Keratinocyte (primary cell): ENCODE measurements around the gene TLK1. TPM values are rescaled to one million over a fixed set of nuclear protein-coding genes. Genes with fewer than 3 reads are reported as not detected.

Source experiments
- DNase-seq: peaks from one replicate; pipeline ENCODE4 v3.0.0-alpha.2; 2011; ENCODE audit warnings: low read depth, missing footprints, low spot score
- FAIRE-seq: peaks from 2 replicates; lab custom pipeline; 2011; peaks lifted over from hg19 to GRCh38; lab: Jason Lieb, UNC
- H2AFZ ChIP-seq: 2 replicates; pipeline ENCODE4 v1.6.0; 2012; ENCODE audit warnings: low read length, control low read depth, inconsistent platforms; ENCODE audit not compliant: control insufficient read depth
- H3K27ac ChIP-seq: 2 replicates; pipeline ENCODE4 v1.5.1; 2011; ENCODE audit warnings: low read length; ENCODE audit not compliant: control insufficient read depth, insufficient read depth
- H3K27me3 ChIP-seq: 3 replicates; pipeline ENCODE4 v1.6.0; 2011; ENCODE audit warnings: low read length; ENCODE audit not compliant: control insufficient read depth, insufficient read depth; ENCODE audit errors: extremely low read depth
- H3K36me3 ChIP-seq, 2 experiments: 2 replicates in 1 of 2; 3 replicates in 1 of 2; pipeline ENCODE4 v1.5.1; 2011; ENCODE audit warnings: low read length in 2 of 2, mild to moderate bottlenecking in 1 of 2; ENCODE audit not compliant: control insufficient read depth in 2 of 2, insufficient read depth in 2 of 2; ENCODE audit errors: extremely low read depth in 1 of 2
- H3K4me1 ChIP-seq: 3 replicates; pipeline ENCODE4 v1.5.1; 2011; ENCODE audit warnings: low read length; ENCODE audit not compliant: control insufficient read depth, insufficient read depth; ENCODE audit errors: extremely low read depth
- H3K4me2 ChIP-seq: 3 replicates; pipeline ENCODE4 v1.6.0; 2011; ENCODE audit warnings: low read depth, low read length; ENCODE audit not compliant: control insufficient read depth, insufficient read depth; ENCODE audit errors: extremely low read depth
- H3K4me3 ChIP-seq, 3 experiments: fragments of 200-600 bp in 1 of 3; sonication (generic) in 1 of 3; 2 replicates in 2 of 3; 3 replicates in 1 of 3; pipeline ENCODE4 v1.5.1; 2011 to 2016; ENCODE audit warnings: low read length in 3 of 3, mild to moderate bottlenecking in 3 of 3, control low read depth in 2 of 3, inconsistent platforms in 1 of 3, low read depth in 1 of 3, mixed read lengths in 1 of 3, mixed run types in 1 of 3, moderate library complexity in 1 of 3; ENCODE audit not compliant: control insufficient read depth in 2 of 3, insufficient read depth in 2 of 3; ENCODE audit errors: extremely low read depth in 1 of 3
- H3K79me2 ChIP-seq: 2 replicates; pipeline ENCODE4 v1.6.0; 2012; ENCODE audit warnings: low read length; ENCODE audit not compliant: control insufficient read depth, insufficient read depth
- H3K9ac ChIP-seq: 3 replicates; pipeline ENCODE4 v1.6.0; 2011; ENCODE audit warnings: low read length; ENCODE audit not compliant: control insufficient read depth, insufficient read depth; ENCODE audit errors: extremely low read depth
- H3K9me1 ChIP-seq: 3 replicates; pipeline ENCODE4 v1.6.0; 2011; ENCODE audit warnings: low read length; ENCODE audit not compliant: control insufficient read depth, insufficient read depth; ENCODE audit errors: extremely low read depth
- H3K9me3 ChIP-seq: 2 replicates; pipeline ENCODE4 v1.5.1; 2012; ENCODE audit warnings: low read depth, low read length; ENCODE audit not compliant: control insufficient read depth
- H4K20me1 ChIP-seq: 3 replicates; pipeline ENCODE4 v1.6.0; 2011; ENCODE audit warnings: low read length; ENCODE audit not compliant: control insufficient read depth, insufficient read depth; ENCODE audit errors: extremely low read depth
- EZH2 ChIP-seq: IDR thresholded peaks from one replicate; pipeline ENCODE4 v1.6.1; 2012; ENCODE audit warnings: inconsistent platforms, mild to moderate bottlenecking, low read length, moderate library complexity
- dilution Hi-C: fragments of 300-500 bp; cut with MboI; formaldehyde crosslinking; loops from one replicate; pipeline ENCODE4 v1.7.0; 2020; ENCODE audit warnings: low sequenced_read_pairs; ENCODE audit not compliant: extremely low pct_ligation_motif_present
- polyA plus RNA-seq, 5 experiments: library from polyadenylated mRNA; depleted of rRNA in 3 of 5; stranded (reverse) in 3 of 5; stranded (forward) in 1 of 5; unstranded in 1 of 5; fragments of >200 nt; gene quantifications; 1 replicate in 1 of 5; 2 replicates in 3 of 5; 3 replicates in 1 of 5; pipeline versions ENCODE4 v1.2.1 to v1.2.3, GENCODE V29; 2011 to 2012; ENCODE audit warnings: missing spikeins in 2 of 5, low read depth in 1 of 5, low replicate concordance in 1 of 5
- TF ChIP-seq, protein P1 (sequence below), 3 experiments: IDR thresholded peaks in 1 of 3; conservative IDR thresholded peaks in 1 of 3; optimal IDR thresholded peaks in 1 of 3; 2 replicates in 2 of 3; 3 replicates in 1 of 3; pipeline versions ENCODE3 to v1.5.1; 2011; ENCODE audit warnings: low read length in 3 of 3, mild to moderate bottlenecking in 3 of 3, moderate library complexity in 2 of 3, control low read depth in 1 of 3, inconsistent platforms in 1 of 3; ENCODE audit not compliant: insufficient read depth in 2 of 3; ENCODE audit errors: extremely low read depth in 1 of 3

The TLK1 gene
- polyA plus RNA-seq, 1 donor (not counting 4 experiments of a cell fraction or from before 2014, with no cell fraction given), result 14.7 TPM

DNA sequence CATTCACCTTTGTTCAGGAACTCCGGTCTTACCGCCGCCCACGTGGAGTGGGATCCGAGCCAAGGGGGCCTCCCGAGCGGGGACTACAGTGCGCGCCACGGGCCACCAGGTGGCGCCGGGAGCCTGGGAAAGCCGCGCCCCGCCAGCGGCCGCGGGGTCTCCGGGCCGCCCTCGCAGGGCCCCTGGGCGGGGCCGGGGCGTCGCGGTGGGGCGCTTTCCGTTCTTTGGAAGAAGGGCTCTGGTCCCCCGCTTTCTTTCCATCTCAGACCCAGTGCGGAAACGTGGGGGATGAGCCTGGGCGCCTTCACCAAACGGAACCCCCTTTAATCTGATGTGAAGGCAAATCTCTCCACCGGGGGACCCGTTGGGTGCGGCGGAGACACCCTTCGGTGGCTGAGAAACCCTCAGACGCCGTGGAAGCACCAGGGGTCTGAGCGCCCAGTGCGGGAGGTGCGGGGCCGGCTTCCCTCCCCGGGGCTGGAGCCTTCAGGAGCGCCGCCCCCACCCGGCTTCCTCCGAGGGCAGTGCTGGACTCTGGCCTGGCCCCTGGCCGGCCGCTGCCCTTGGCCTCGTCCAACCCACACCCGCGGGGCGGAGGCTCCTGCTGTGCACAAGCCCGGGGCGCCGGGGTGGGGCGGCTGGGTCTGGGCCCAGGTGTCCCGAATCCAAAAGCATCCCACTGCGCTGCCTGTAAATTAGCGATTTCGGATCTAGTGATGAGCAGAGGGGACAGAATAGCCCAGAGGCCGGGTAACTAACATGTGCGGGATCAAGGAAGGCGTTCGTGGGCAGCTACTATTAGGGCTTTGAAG is 187.0 kb downstream of the TLK1 start:
- no peaks in the 10 kb centered on the region for H3K9me1 ChIP-seq
- peak overlapping the region; percentile 91 for H3K4me2 ChIP-seq
- H3K9me3 ChIP-seq, result no peaks in the 10 kb centered on the region
- no peak for TF ChIP-seq EZH2
- TF ChIP-seq, protein P1, sequence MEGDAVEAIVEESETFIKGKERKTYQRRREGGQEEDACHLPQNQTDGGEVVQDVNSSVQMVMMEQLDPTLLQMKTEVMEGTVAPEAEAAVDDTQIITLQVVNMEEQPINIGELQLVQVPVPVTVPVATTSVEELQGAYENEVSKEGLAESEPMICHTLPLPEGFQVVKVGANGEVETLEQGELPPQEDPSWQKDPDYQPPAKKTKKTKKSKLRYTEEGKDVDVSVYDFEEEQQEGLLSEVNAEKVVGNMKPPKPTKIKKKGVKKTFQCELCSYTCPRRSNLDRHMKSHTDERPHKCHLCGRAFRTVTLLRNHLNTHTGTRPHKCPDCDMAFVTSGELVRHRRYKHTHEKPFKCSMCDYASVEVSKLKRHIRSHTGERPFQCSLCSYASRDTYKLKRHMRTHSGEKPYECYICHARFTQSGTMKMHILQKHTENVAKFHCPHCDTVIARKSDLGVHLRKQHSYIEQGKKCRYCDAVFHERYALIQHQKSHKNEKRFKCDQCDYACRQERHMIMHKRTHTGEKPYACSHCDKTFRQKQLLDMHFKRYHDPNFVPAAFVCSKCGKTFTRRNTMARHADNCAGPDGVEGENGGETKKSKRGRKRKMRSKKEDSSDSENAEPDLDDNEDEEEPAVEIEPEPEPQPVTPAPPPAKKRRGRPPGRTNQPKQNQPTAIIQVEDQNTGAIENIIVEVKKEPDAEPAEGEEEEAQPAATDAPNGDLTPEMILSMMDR (optimal IDR thresholded peaks at IDR 0.05 in 1 of 3, IDR thresholded peaks at IDR 0.05 in 1 of 3, conservative IDR thresholded peaks at IDR 0.05 in 1 of 3; ENCODE audit: extremely low read depth in 1 of 3, insufficient read depth in 2 of 3, low read length in 3 of 3), result peak; percentile 81 to 82 (median 82)
- FAIRE-seq (no peak), DNase-seq (no peak)
- dilution Hi-C loops, result no loop called here
- peak overlapping the region; percentile 85 for H2AFZ ChIP-seq
- peaks cover 0 to 3% of the 10 kb centered on the region in 2 experiments for H3K36me3 ChIP-seq
- no peaks in the 10 kb centered on the region for H4K20me1 ChIP-seq
- H3K27ac ChIP-seq, result peak overlapping the region; percentile 56
- H3K4me1 ChIP-seq, result peaks cover 20% of the 10 kb centered on the region
- peak overlapping the region; percentile 84 for H3K9ac ChIP-seq
- no peaks in the 10 kb centered on the region for H3K27me3 ChIP-seq
- peak overlapping the region; percentile 40 to 80 (median 62) for H3K4me3 ChIP-seq
- H3K79me2 ChIP-seq, result no peaks in the 10 kb centered on the region

DNA sequence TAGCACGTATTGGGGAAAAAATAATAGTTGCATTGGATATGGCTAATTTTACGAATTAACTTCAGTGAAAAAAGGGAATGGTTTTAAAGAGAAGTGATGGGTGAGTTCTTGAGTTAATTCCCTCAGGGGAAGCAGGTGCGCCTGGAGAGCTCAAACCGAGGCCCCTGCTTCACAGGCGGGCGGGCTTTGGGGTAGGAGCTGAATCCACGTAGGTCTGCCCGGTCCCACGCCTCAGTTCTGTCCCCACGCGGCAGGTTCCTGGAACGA is 187.5 kb downstream of the TLK1 start:
- DNase-seq, result no peak
- H2AFZ ChIP-seq, result peak overlapping the region; percentile 49

More for the DNA sequence above, 187.5 kb downstream of the TLK1 start:
- no peaks in the 10 kb centered on the region for H3K27me3 ChIP-seq
- H3K9me1 ChIP-seq, result no peaks in the 10 kb centered on the region
- H3K27ac ChIP-seq, result peak overlapping the region; percentile 14
- TF ChIP-seq, protein P1 (optimal IDR thresholded peaks at IDR 0.05 in 1 of 3, IDR thresholded peaks at IDR 0.05 in 1 of 3, conservative IDR thresholded peaks at IDR 0.05 in 1 of 3; ENCODE audit: extremely low read depth in 1 of 3, insufficient read depth in 2 of 3, low read length in 3 of 3), result no peak
- no peak for TF ChIP-seq EZH2
- H3K9me3 ChIP-seq, result no peaks in the 10 kb centered on the region
- dilution Hi-C loops, result no loop called here
- H3K4me3 ChIP-seq, result peak overlapping the region; percentile 40 to 64 (median 62)
- H3K79me2 ChIP-seq, result no peaks in the 10 kb centered on the region
- no peaks in the 10 kb centered on the region for H4K20me1 ChIP-seq
- no peak for FAIRE-seq
- peaks cover 20% of the 10 kb centered on the region for H3K4me1 ChIP-seq
- H3K36me3 ChIP-seq, result peaks cover under 1 to 5% of the 10 kb centered on the region in 2 experiments
- H3K4me2 ChIP-seq, result peak overlapping the region; percentile 91
- H3K9ac ChIP-seq, result peak overlapping the region; percentile 84
